Motor neuron (in vitro differentiated cells): ENCODE data around the gene GIMAP4. TPM values are rescaled to one million over a fixed set of nuclear protein-coding genes. Genes with fewer than 3 reads are reported as not detected.
A peak's percentile ranks its signal among the peaks of the same experiment; 100 is the strongest.
"Not testable (repeated sequence)": the region's sequence is repeated elsewhere in the genome, so short reads cannot be mapped to it uniquely, and the experiment has no call there.

Experiments
- ATAC-seq, 8 experiments: fragments of 200-7000 bp; cut with Tn5 transposase; replicated peaks in 6 of 8; 2 replicates each; pipeline ENCODE4 v1.8.0; 2021; ENCODE audit warnings: mild to moderate bottlenecking in 8 of 8, moderate library complexity in 8 of 8
- H3K27ac ChIP-seq, 2 donors: fragments of 250-450 bp; sonication (Bioruptor Pico); 2 replicates each; pipeline ENCODE4 v1.9.0; 2021; ENCODE audit warnings: antibody characterized with exemption in 2 of 2, mild to moderate bottlenecking in 2 of 2, moderate library complexity in 1 of 2
- H3K4me1 ChIP-seq, 2 donors: fragments of 250-450 bp; sonication (Bioruptor Pico); replicated peaks in 1 of 2; 2 replicates each; pipeline ENCODE4 v1.6.1; 2021; ENCODE audit warnings: antibody characterized with exemption in 2 of 2, mild to moderate bottlenecking in 2 of 2, moderate library complexity in 1 of 2
- H3K4me3 ChIP-seq, 5 donors: fragments of 250-450 bp; sonication (Bioruptor Pico); 2 replicates each; pipeline ENCODE4 v1.9.0; 2021; ENCODE audit warnings: antibody characterized with exemption in 5 of 5, mild to moderate bottlenecking in 5 of 5, moderate library complexity in 4 of 5
- WGBS, 10 experiments: fragments of 450-650 bp; shearing (Covaris generic); methylation state at CpG; one replicate each; pipeline ENCODE4 v1.0.0; 2022; 5-methylcytosine and 5-hydroxymethylcytosine counted together
- in situ Hi-C, 9 experiments: fragments of 400-800 bp; cut with MboI; loops; one replicate each; pipeline ENCODE4 v1.15.0; 2021; ENCODE audit warnings: low sequenced_read_pairs in 9 of 9, low pct_unique_long_range_greater_than_20kb in 2 of 9; ENCODE audit not compliant: unreplicated experiment in 9 of 9
- total RNA-seq, 8 experiments: library from RNA; unstranded; fragments of 300-600 nt; gene quantifications; 2 replicates each; pipeline versions ENCODE4 v1.2.3 to v1.2.4, GENCODE V29; 2022

The GIMAP4 gene
- total RNA-seq, result under 1 TPM in 5 of 8 experiments, not detected in 3; 0.05 to 0.57 (median 0.38) TPM

- ATAC-seq, result no peak
- in situ Hi-C loops, result no loop called here
- no peak within 1 kb of the TSS for H3K4me3 ChIP-seq
- no peaks in the 10 kb centered on the region for H3K4me1 ChIP-seq
- WGBS, 10 experiments, result 0 to 78% (median 68%) methylated on average over 1 to 9 of the region's 9 CpGs
- no peak within 1 kb of the TSS for H3K27ac ChIP-seq
Measured at GRCh38 chr7:150567169-150567568, at the start of gene GIMAP4. Gene GIMAP4 (plus strand): TSS chr7:150567390. CDS start chr7:150569902, 2,512 bp downstream.

- in situ Hi-C loops, result no loop called here
- Histone ChIP-seq H3K27ac (no peak overlapping the region), H3K4me3 (no peak overlapping the region), H3K4me1 (no peaks in the 10 kb centered on the region)
- ATAC-seq, result no peak
- whole genome bisulfite sequencing, 10 experiments, result 0 to 100% (median 73%) methylated on average over 1 to 2 of the region's 2 CpGs
Measured at GRCh38 chr7:150519310-150519709, 47.9 kb upstream of the GIMAP4 start.

GRCh38 chr7:150520145-150520544, 47.0 kb upstream of the GIMAP4 start:
- H3K4me1 ChIP-seq, result no peaks in the 10 kb centered on the region
- in situ Hi-C loops, result no loop called here
- no peak overlapping the region for H3K4me3 ChIP-seq
- 10 to 100% (median 53%) methylated on average over 2 to 5 of the region's 8 CpGs; no CpG with 5 or more reads in 2 of the 10 experiments for WGBS, 10 experiments
- H3K27ac ChIP-seq, result no peak overlapping the region
- no peak for ATAC-seq

- ATAC-seq, H3K4me3 ChIP-seq, H3K27ac ChIP-seq, in situ Hi-C loops, H3K4me1 ChIP-seq: not testable (repeated sequence)
- 0 to 53% (median 27%) methylated on average over 1 to 6 of the region's 6 CpGs; no CpG with 5 or more reads in 3 of the 10 experiments for WGBS, 10 experiments
Measured at GRCh38 chr7:150522931-150523330, 44.3 kb upstream of the GIMAP4 start.

- no peaks in the 10 kb centered on the region for H3K4me1 ChIP-seq
- H3K4me3 ChIP-seq, result no peak overlapping the region
- no peak for ATAC-seq
- 0 to 86% (median 80%) methylated on average over 1 of the region's 2 CpGs; no CpG with 5 or more reads in 5 of the 10 experiments for WGBS, 10 experiments
- H3K27ac ChIP-seq, result no peak overlapping the region
- in situ Hi-C loops, result no loop called here
Measured at GRCh38 chr7:150524018-150524417, 43.2 kb upstream of the GIMAP4 start.

GRCh38 chr7:150531704-150532103, 35.5 kb upstream of the GIMAP4 start:
- Histone ChIP-seq H3K4me1 (no peaks in the 10 kb centered on the region), H3K27ac (no peak overlapping the region), H3K4me3 (no peak overlapping the region)
- no peak for ATAC-seq
- in situ Hi-C loops, result no loop called here
- WGBS, 10 experiments, result 0 to 90% (median 31%) methylated on average over 1 of the region's 1 CpG; no CpG with 5 or more reads in 4 of the 10 experiments

GRCh38 chr7:150538259-150538658, 28.9 kb upstream of the GIMAP4 start:
- Histone ChIP-seq H3K4me3 (no peak overlapping the region), H3K4me1 (no peaks in the 10 kb centered on the region), H3K27ac (no peak overlapping the region)
- WGBS, 10 experiments, result 21 to 93% (median 80%) methylated on average over 2 of the region's 2 CpGs; no CpG with 5 or more reads in 5 of the 10 experiments
- in situ Hi-C loops, result no loop called here
- ATAC-seq, result no peak

- Histone ChIP-seq H3K27ac (no peak overlapping the region), H3K4me1 (no peaks in the 10 kb centered on the region), H3K4me3 (no peak overlapping the region)
- in situ Hi-C loops, result no loop called here
- ATAC-seq, result no peak
Measured at GRCh38 chr7:150553163-150553562, 14.0 kb upstream of the GIMAP4 start.

- no peaks in the 10 kb centered on the region for H3K4me1 ChIP-seq
- ATAC-seq, result no peak
- H3K27ac ChIP-seq, result no peak overlapping the region
- no peak overlapping the region for H3K4me3 ChIP-seq
- WGBS, 10 experiments, result 0 to 60% (median 10%) methylated on average over 1 to 4 of the region's 4 CpGs; no CpG with 5 or more reads in 2 of the 10 experiments
- in situ Hi-C loops, result no loop called here
Measured at GRCh38 chr7:150556521-150557138, 10.6 kb upstream of the GIMAP4 start.

GRCh38 chr7:150560486-150560885, 6.7 kb upstream of the GIMAP4 start:
- in situ Hi-C loops, result no loop called here
- Histone ChIP-seq H3K4me1 (no peaks in the 10 kb centered on the region), H3K4me3 (no peak overlapping the region), H3K27ac (no peak overlapping the region)
- 0 to 60% methylated on average over 1 of the region's 1 CpG; no CpG with 5 or more reads in 8 of the 10 experiments for WGBS, 10 experiments
- ATAC-seq, result no peak

- in situ Hi-C loops, result no loop called here
- no peak overlapping the region for H3K27ac ChIP-seq
- WGBS, 10 experiments, result 0 to 88% (median 62%) methylated on average over 1 to 2 of the region's 2 CpGs; no CpG with 5 or more reads in 2 of the 10 experiments
- no peak for ATAC-seq
- no peak overlapping the region for H3K4me3 ChIP-seq
- no peaks in the 10 kb centered on the region for H3K4me1 ChIP-seq
Measured at GRCh38 chr7:150562919-150563318, 4.3 kb upstream of the GIMAP4 start.

GRCh38 chr7:150564006-150564405, 3.2 kb upstream of the GIMAP4 start:
- in situ Hi-C loops, result no loop called here
- Histone ChIP-seq H3K27ac (no peak overlapping the region), H3K4me1 (no peaks in the 10 kb centered on the region), H3K4me3 (no peak overlapping the region)
- no peak for ATAC-seq
- WGBS, 10 experiments, result 0 to 62% (median 45%) methylated on average over 2 to 5 of the region's 5 CpGs

- 3 to 100% (median 55%) methylated on average over 1 to 3 of the region's 3 CpGs for WGBS, 10 experiments
- Histone ChIP-seq H3K4me1 (no peaks in the 10 kb centered on the region), H3K27ac (no peak overlapping the region), H3K4me3 (no peak overlapping the region)
- ATAC-seq, result peak in 1 of 8 experiments; percentile 50
- in situ Hi-C loops, result no loop called here
Measured at GRCh38 chr7:150564566-150564965, 2.6 kb upstream of the GIMAP4 start.

GRCh38 chr7:150565239-150565638, 2.0 kb upstream of the GIMAP4 start:
- H3K4me3 ChIP-seq, result no peak overlapping the region
- no peaks in the 10 kb centered on the region for H3K4me1 ChIP-seq
- 0 to 86% (median 68%) methylated on average over 1 to 7 of the region's 7 CpGs; no CpG with 5 or more reads in 2 of the 10 experiments for WGBS, 10 experiments
- no peak for ATAC-seq
- in situ Hi-C loops, result no loop called here
- no peak overlapping the region for H3K27ac ChIP-seq
